Caki2 (cell line): ENCODE data around the gene TUBA3C. TPM values are rescaled to one million over a fixed set of nuclear protein-coding genes. Genes with fewer than 3 reads are reported as not detected.

Experiments used
- DNase-seq: peaks from one replicate; pipeline ENCODE4 v3.0.0-alpha.2; 2015; ENCODE audit warnings: low read depth
- in situ Hi-C: cut with HindIII; loops from 2 replicates; pipeline ENCODE4 v1.10.0; 2016; ENCODE audit warnings: low sequenced_read_pairs, low pct_unique_long_range_greater_than_20kb, mixed read lengths
- total RNA-seq: library from RNA; depleted of rRNA; stranded (reverse); fragments of >200 nt; shearing (Covaris generic); gene quantifications from 2 replicates; pipeline ENCODE4 v1.2.3, GENCODE V29; 2014; ENCODE audit warnings: low replicate concordance

The TUBA3C gene
- total RNA-seq, 1 experiment from 2014 or later, result not detected

GRCh38 chr13:19148561-19148960, 33.1 kb downstream of the TUBA3C start:
- in situ Hi-C loops, result no loop called here
- no peak for DNase-seq
